ENCODE measurements around the gene DMRT2.
A peak's percentile ranks its signal among the peaks of the same experiment; 100 is the strongest.

DMRT2 gene

GRCh38 chr9:1050125-1050895, at the start of gene DMRT2:
Gene DMRT2, plus strand, starts transcription at chr9:1050357. Its CDS starts 1,257 bp downstream, at chr9:1051614.
- DNase-seq, result peak; percentile 72

- DNase-seq, result no peak
Observed at GRCh38 chr9:1001838-1002237, 48.3 kb upstream of the DMRT2 start.

- DNase-seq, result no peak
Observed at GRCh38 chr9:1002678-1003077, 47.5 kb upstream of the DMRT2 start.

- no peak for DNase-seq
Observed at GRCh38 chr9:1005043-1005667, 45.0 kb upstream of the DMRT2 start.

GRCh38 chr9:1007312-1007711, 42.8 kb upstream of the DMRT2 start:
- DNase-seq, result no peak

GRCh38 chr9:1008216-1008615, 41.9 kb upstream of the DMRT2 start:
- DNase-seq, result no peak

GRCh38 chr9:1009101-1009707, 41.0 kb upstream of the DMRT2 start:
- DNase-seq, result peak; percentile 37

GRCh38 chr9:1013021-1013420, 37.1 kb upstream of the DMRT2 start:
- no peak for DNase-seq

- DNase-seq, result no peak
Observed at GRCh38 chr9:1014225-1014624, 35.9 kb upstream of the DMRT2 start.

GRCh38 chr9:1014640-1015039, 35.5 kb upstream of the DMRT2 start:
- no peak for DNase-seq

GRCh38 chr9:1018121-1018520, 32.0 kb upstream of the DMRT2 start:
- DNase-seq, result no peak

- DNase-seq, result no peak
Observed at GRCh38 chr9:1024112-1024511, 26.0 kb upstream of the DMRT2 start.

GRCh38 chr9:1025131-1025530, 25.0 kb upstream of the DMRT2 start:
- no peak for DNase-seq

GRCh38 chr9:1026219-1026618, 23.9 kb upstream of the DMRT2 start:
- DNase-seq, result no peak

- no peak for DNase-seq
Observed at GRCh38 chr9:1028501-1029190, 21.5 kb upstream of the DMRT2 start.

GRCh38 chr9:1031951-1032601, 18.1 kb upstream of the DMRT2 start:
- peak; percentile 54 for DNase-seq

GRCh38 chr9:1034271-1034670, 15.9 kb upstream of the DMRT2 start:
- DNase-seq, result no peak

- no peak for DNase-seq
Observed at GRCh38 chr9:1039589-1039988, 10.6 kb upstream of the DMRT2 start.

- DNase-seq, result no peak
Observed at GRCh38 chr9:1042466-1042865, 7.7 kb upstream of the DMRT2 start.

GRCh38 chr9:1044643-1045042, 5.5 kb upstream of the DMRT2 start:
- DNase-seq, result no peak

GRCh38 chr9:1046639-1047572, 3.3 kb upstream of the DMRT2 start:
- DNase-seq, result no peak

All from NCI-H187 treated with DMSO at 0.1 percent for 48 hours (cell line).